Esophagus squamous epithelium (tissue), 4 donors: ENCODE data around the gene KCNJ12.
"Not testable (repeated sequence)": the region's sequence is repeated elsewhere in the genome, so short reads cannot be mapped to it uniquely, and the experiment has no call there.

Source experiments
- CTCF ChIP-seq, 6 experiments: fragments of 450-650 bp in 4 of 6; fragments of 200-600 bp in 2 of 6; sonication (generic) in 2 of 6; IDR thresholded peaks; one replicate each; pipeline ENCODE4 v1.5.1; 2016 to 2019; ENCODE audit warnings: antibody characterized with exemption in 6 of 6, mild to moderate bottlenecking in 4 of 6, moderate library complexity in 4 of 6
- POLR2A ChIP-seq, 4 donors: fragments of 450-650 bp; IDR thresholded peaks; one replicate each; pipeline ENCODE4 v1.6.1; 2017; ENCODE audit warnings: antibody characterized with exemption in 4 of 4, mild to moderate bottlenecking in 4 of 4, moderate library complexity in 3 of 4

- not testable (repeated sequence) for TF ChIP-seq CTCF, POLR2A (IDR thresholded peaks at IDR 0.05)
Observed at GRCh38 chr17:21406616-21407404, 30.7 kb downstream of the KCNJ12 start.
